ENCODE data around the gene IGSF9. TPM values are rescaled to one million over a fixed set of nuclear protein-coding genes. Genes with fewer than 3 reads are reported as not detected.
A peak's percentile ranks its signal among the peaks of the same experiment; 100 is the strongest.

Gene IGSF9
- total RNA-seq, 5 donors from 2014 or later (not counting 1 experiment from before 2014, with no cell fraction given), result 0.06 to 0.16 (median 0.12) TPM; not detected in 2

DNA sequence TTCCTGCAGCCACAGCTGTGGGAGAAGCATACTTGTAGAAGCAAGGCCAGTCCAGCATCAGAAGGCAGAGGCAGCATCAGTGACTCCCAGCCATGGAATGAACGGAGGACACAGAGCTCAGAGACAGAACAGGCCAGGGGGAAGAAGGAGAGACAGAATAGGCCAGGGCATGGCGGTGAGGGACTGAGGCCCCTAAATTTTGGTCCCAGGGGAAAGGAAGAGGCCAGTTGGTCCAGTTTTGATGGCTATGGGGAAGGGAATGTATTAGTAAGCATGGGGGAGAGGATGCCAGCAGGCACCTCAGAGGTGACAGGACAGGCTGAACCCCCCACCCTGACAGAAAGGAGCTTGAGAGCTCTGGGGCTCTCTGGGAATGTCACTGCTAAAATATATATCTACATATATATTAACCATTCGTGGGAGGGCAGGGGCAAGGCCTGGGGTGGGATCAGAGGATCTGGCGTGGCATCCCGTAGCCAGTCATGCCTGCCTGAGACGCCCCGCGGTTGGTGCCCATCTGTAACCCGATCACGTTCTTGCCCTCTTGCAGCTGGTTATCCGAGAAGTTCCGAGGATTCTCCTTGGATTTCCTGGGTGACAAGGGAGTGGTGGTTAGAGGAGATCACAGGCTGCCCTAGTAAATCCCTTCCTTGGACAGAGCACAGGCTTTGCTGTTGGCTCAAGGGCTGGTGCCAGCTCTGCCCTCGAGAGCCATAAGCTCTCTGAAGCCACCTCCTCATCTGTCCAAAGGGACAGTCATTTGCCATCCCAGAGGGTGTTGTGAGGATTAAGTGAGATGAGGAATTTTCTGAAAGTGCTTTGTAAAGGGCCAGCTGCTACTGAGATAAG, 26.8 kb downstream of the IGSF9 start:
- Histone ChIP-seq H3K27ac (ENCODE audit: low read length) (no peak overlapping the region), H3K4me3 (ENCODE audit: control insufficient read depth in 1 of 2, extremely low read depth in 1 of 2, low read length in 1 of 2) (no peak overlapping the region), H3K27me3 (replicated peaks in 1 of 2; ENCODE audit: control insufficient read depth in 2 of 2, extremely low read depth in 1 of 2, insufficient read depth in 2 of 2, low read length in 1 of 2) (no peaks in the 10 kb centered on the region), H3K4me1 (ENCODE audit: control insufficient read depth in 1 of 2, extremely low read depth in 1 of 2, insufficient read depth in 2 of 2, low read length in 2 of 2) (peaks cover 20 to 73% of the 10 kb centered on the region in 2 experiments), H3K36me3 (ENCODE audit: control insufficient read depth in 2 of 2, extremely low read depth in 1 of 2, insufficient read depth in 1 of 2, low read length in 1 of 2) (peaks cover 18 to 52% of the 10 kb centered on the region in 2 donors), H3K9me3 (no peaks in the 10 kb centered on the region)
- Mint-ChIP-seq H3K4me1 (peaks cover 74 to 87% (median 86%) of the 10 kb centered on the region in 3 donors), H3K4me3 (no peak overlapping the region), H3K36me3 (peaks cover 52% of the 10 kb centered on the region), H3K27ac (peak overlapping the region; percentile 80 to 84), H3K27me3 (no peaks in the 10 kb centered on the region), H3K9me3 (no peaks in the 10 kb centered on the region)
- DNase-seq, result no peak
- ChIA-PET POLR2A (no interaction called here), CTCF (interaction anchor here in 1 of 2 donors (0.5 kb wide), 1 partner anchor 48 kb away, joined by 3 read pairs; no protein-coding TSS in a partner anchor)
- WGBS (ENCODE audit: insufficient coverage), result 93% methylated on average over 9 of the region's 13 CpGs
- ATAC-seq (replicated peaks in 1 of 4), result no peak

DNA sequence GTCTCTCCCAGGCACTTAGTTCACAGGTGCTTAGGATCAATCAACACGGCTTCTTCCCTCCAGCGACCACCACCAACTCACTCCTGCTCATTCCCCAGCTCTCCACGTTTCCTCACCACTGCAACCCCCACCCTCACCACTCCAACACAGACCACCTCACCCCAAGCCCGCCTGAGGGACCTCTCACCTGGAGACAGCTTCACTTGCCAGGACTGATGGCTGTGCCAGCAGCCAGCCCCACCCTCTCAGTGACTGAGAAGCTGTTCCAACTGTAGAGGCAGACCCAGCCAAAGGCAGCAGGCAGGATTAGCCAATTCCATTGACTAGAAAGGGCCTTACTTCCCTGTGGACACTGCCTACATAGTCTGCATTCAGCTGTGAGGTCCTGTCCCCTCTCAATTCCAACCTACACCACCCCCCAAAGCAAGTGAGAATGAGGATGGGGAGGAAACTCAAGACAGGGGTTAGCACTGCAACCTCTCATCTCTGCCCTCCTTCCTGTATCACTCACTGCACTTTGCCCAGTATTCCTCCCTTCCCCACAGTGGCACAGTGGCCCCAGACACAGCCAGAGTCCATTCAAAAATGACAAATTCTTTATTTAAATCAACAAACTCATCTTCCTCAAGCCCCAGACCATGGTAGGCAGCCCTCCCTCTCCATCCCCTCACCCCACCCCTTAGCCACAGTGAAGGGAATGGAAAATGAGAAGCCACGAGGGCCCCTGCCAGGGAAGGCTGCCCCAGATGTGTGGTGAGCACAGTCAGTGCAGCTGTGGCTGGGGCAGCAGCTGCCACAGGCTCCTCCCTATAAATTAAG, 27.7 kb downstream of the IGSF9 start:
- Histone ChIP-seq H3K27me3 (replicated peaks in 1 of 2; ENCODE audit: control insufficient read depth in 2 of 2, extremely low read depth in 1 of 2, insufficient read depth in 2 of 2, low read length in 1 of 2) (no peaks in the 10 kb centered on the region), H3K27ac (ENCODE audit: low read length) (peak overlapping the region; percentile 4), H3K4me1 (ENCODE audit: control insufficient read depth in 1 of 2, extremely low read depth in 1 of 2, insufficient read depth in 2 of 2, low read length in 2 of 2) (peaks cover 17 to 69% of the 10 kb centered on the region in 2 experiments), H3K9me3 (no peaks in the 10 kb centered on the region), H3K36me3 (ENCODE audit: control insufficient read depth in 2 of 2, extremely low read depth in 1 of 2, insufficient read depth in 1 of 2, low read length in 1 of 2) (peaks cover 18 to 52% of the 10 kb centered on the region in 2 donors), H3K4me3 (ENCODE audit: control insufficient read depth in 1 of 2, extremely low read depth in 1 of 2, low read length in 1 of 2) (no peak overlapping the region)
- CTCF ChIA-PET, result no interaction called here
- Mint-ChIP-seq H3K27ac (peak overlapping the region; percentile 80 to 84), H3K27me3 (no peaks in the 10 kb centered on the region), H3K4me1 (peaks cover 74 to 87% (median 86%) of the 10 kb centered on the region in 3 donors), H3K36me3 (peaks cover 49% of the 10 kb centered on the region), H3K4me3 (peak overlapping the region in 1 of 3 donors; percentile 9), H3K9me3 (no peaks in the 10 kb centered on the region)
- ATAC-seq (replicated peaks in 1 of 4) (no peak), DNase-seq (no peak)
- POLR2A ChIA-PET, result no interaction called here
- WGBS (ENCODE audit: insufficient coverage), result 82% methylated on average over 4 of the region's 5 CpGs

DNA sequence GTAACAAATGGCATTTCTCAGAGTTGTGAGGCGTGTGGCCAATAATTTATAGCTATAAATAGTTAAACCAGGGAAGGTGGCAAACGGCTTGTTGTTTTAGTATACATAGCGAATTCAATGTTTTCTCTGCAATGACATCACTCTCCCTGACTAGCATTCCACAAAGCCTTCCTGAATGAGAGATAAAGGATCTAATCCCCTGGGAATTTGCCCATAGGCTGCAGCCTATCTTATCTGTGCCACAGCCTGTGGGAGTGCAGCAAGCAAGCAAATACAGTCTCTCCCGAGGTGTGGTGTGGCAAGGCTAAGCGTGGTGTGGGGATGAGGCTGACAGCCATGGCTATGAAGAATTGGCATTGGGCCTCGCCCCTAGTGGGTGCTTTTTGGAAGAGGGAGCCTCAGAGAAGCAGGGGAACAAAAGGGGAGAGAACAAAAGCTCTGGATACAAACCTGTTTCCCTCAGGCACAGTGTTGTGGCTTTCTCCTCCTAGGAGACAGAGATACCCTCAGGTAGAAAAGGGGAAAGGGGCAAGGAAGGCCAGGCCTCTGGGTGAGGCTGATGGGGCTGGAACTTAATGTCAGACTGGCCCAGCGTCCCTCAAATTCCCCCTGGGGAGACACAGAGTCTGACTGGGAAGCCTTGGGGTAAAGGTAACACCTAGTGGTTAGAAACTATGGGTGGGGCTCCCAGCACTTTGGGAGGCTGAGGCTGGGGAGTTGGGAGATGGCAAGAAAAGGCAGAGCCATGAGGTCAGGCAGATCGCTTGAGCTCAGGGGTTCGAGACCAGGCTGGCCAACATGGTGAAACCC, 29.0 kb downstream of the IGSF9 start:
- Mint-ChIP-seq H3K27me3 (no peaks in the 10 kb centered on the region), H3K4me1 (peaks cover 74 to 87% (median 86%) of the 10 kb centered on the region in 3 donors), H3K36me3 (peaks cover 44% of the 10 kb centered on the region), H3K4me3 (no peak overlapping the region), H3K9me3 (no peaks in the 10 kb centered on the region), H3K27ac (peak overlapping the region; percentile 70 to 84)
- ATAC-seq (replicated peaks in 1 of 4), result no peak
- no peak for DNase-seq
- WGBS (ENCODE audit: insufficient coverage), result 88% methylated on average over 2 of the region's 9 CpGs
- Histone ChIP-seq H3K36me3 (ENCODE audit: control insufficient read depth in 2 of 2, extremely low read depth in 1 of 2, insufficient read depth in 1 of 2, low read length in 1 of 2) (peaks cover 18 to 48% of the 10 kb centered on the region in 2 donors), H3K4me1 (ENCODE audit: control insufficient read depth in 1 of 2, extremely low read depth in 1 of 2, insufficient read depth in 2 of 2, low read length in 2 of 2) (peaks cover 14 to 69% of the 10 kb centered on the region in 2 experiments), H3K27me3 (replicated peaks in 1 of 2; ENCODE audit: control insufficient read depth in 2 of 2, extremely low read depth in 1 of 2, insufficient read depth in 2 of 2, low read length in 1 of 2) (no peaks in the 10 kb centered on the region), H3K4me3 (ENCODE audit: control insufficient read depth in 1 of 2, extremely low read depth in 1 of 2, low read length in 1 of 2) (no peak overlapping the region), H3K27ac (ENCODE audit: low read length) (no peak overlapping the region), H3K9me3 (no peaks in the 10 kb centered on the region)
- POLR2A ChIA-PET, result interaction anchor here in 1 of 2 donors (2.9 kb wide), 1 partner anchor 8 kb away, joined by 16 read pairs; the partner anchor contains the start of gene TAGLN2
- CTCF ChIA-PET, result interaction anchor here in 1 of 2 donors (0.7 to 0.9 kb wide), 2 partner anchors 16 to 119 kb away, joined by 3 read pairs; no protein-coding TSS in a partner anchor

DNA sequence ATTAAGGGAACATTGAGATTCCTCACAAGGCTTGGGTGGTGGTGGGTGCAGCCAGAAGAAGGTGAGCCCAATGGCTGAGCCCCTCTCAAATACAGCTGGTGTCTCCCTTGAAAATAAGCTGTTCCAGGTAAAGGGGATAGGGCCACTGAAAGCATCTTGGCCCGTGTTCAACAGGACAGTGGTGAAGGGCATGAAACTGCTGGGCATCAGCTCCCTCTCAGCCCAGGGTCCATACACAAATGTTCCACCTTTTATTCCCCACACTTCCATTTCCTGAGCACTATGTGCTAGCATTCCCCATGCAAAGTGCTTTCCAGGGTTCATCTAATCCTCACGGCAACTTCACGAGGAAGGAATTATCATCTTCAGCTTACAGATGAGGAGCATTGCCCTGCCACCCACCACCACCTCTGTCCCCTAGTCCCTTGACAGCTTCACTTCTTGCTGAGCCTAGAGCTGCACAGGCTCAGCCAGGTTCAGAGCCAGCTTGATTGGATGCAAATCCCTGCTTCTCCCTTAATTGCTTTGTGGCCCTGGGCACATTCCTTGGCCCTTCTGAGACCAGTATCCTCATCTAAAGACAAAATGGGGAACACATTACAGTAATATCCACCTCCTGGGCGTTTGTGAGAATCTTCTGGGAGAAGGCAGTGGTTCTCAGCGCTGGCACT, 29.7 kb downstream of the IGSF9 start:
- WGBS (ENCODE audit: insufficient coverage), result 95% methylated on average over 3 of the region's 5 CpGs
- CTCF ChIA-PET, result interaction anchor here in 1 of 2 donors (0.9 kb wide), 1 partner anchor 118 kb away, joined by 3 read pairs; no protein-coding TSS in a partner anchor

DNA sequence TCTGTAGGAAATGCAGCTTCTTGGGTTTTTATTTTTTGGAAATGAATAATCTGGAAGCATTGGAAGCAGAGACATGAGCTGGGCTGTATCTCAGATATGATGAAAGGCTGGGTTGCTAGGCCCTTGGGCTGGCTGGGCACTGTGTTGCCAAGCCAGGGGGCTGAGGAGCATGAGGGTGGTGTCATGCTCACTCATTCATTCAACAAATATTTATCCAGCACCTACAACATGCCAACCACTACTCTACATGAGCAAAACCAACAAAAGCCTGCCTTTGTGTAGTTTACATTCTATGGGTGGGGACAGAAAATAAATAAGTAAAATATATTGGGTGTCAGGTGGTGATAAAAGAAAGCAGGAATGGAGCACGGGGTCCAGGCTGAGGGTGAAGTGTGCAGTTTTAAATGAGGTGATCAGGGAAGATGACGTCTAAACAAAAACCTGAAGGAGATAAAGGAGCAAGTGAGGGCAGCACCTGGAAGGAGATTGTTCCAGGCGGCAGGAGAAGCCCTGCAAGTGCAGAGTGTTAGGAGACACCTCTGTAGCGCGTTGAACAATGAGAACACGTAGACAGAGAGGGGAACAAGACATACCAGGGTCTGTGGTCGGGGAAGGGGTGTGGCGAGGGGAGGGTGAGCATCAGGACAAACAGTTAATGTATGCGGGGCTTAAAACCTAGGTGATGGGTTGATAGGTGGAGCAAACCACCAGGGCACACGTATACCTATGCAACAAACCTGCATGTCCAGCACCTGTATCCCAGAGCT, 31.0 kb downstream of the IGSF9 start:
- ATAC-seq (replicated peaks in 1 of 4) (no peak), DNase-seq (no peak)
- 89% methylated on average over 3 of the region's 10 CpGs for WGBS (ENCODE audit: insufficient coverage)
- Mint-ChIP-seq H3K4me3 (peak overlapping the region in 1 of 3 donors; percentile 63), H3K27ac (peak overlapping the region; percentile 78 to 98), H3K9me3 (no peaks in the 10 kb centered on the region), H3K36me3 (peaks cover 30% of the 10 kb centered on the region), H3K27me3 (no peaks in the 10 kb centered on the region), H3K4me1 (peaks cover 73 to 87% (median 86%) of the 10 kb centered on the region in 3 donors)
- H3K4me3 ChIP-seq (ENCODE audit: control insufficient read depth in 1 of 2, extremely low read depth in 1 of 2, low read length in 1 of 2), result no peak overlapping the region
- ChIA-PET CTCF (interaction anchor here in 1 of 2 donors (1.0 kb wide), 1 partner anchor 9 kb away, joined by 4 read pairs; no protein-coding TSS in a partner anchor), POLR2A (interaction anchor here (0.7 to 2.9 kb wide), 3 partner anchors 10 to 1299 kb away, joined by 3 to 16 read pairs (median 3); partner anchors contain the start of gene TAGLN2 (in 1 of the 2))
- no peak overlapping the region for H3K27ac ChIP-seq (ENCODE audit: low read length)
- H3K36me3 ChIP-seq (ENCODE audit: control insufficient read depth in 2 of 2, extremely low read depth in 1 of 2, insufficient read depth in 1 of 2, low read length in 1 of 2), result peaks cover 18 to 29% of the 10 kb centered on the region in 2 donors
- H3K27me3 ChIP-seq (replicated peaks in 1 of 2; ENCODE audit: control insufficient read depth in 2 of 2, extremely low read depth in 1 of 2, insufficient read depth in 2 of 2, low read length in 1 of 2), result no peaks in the 10 kb centered on the region
- no peaks in the 10 kb centered on the region for H3K9me3 ChIP-seq
- peaks cover 28 to 69% of the 10 kb centered on the region in 2 experiments for H3K4me1 ChIP-seq (ENCODE audit: control insufficient read depth in 1 of 2, extremely low read depth in 1 of 2, insufficient read depth in 2 of 2, low read length in 2 of 2)

More for the DNA sequence above, 29.7 kb downstream of the IGSF9 start:
- Histone ChIP-seq H3K4me1 (ENCODE audit: control insufficient read depth in 1 of 2, extremely low read depth in 1 of 2, insufficient read depth in 2 of 2, low read length in 2 of 2) (peaks cover 19 to 69% of the 10 kb centered on the region in 2 experiments), H3K9me3 (no peaks in the 10 kb centered on the region), H3K27ac (ENCODE audit: low read length) (no peak overlapping the region), H3K4me3 (ENCODE audit: control insufficient read depth in 1 of 2, extremely low read depth in 1 of 2, low read length in 1 of 2) (no peak overlapping the region), H3K27me3 (replicated peaks in 1 of 2; ENCODE audit: control insufficient read depth in 2 of 2, extremely low read depth in 1 of 2, insufficient read depth in 2 of 2, low read length in 1 of 2) (no peaks in the 10 kb centered on the region), H3K36me3 (ENCODE audit: control insufficient read depth in 2 of 2, extremely low read depth in 1 of 2, insufficient read depth in 1 of 2, low read length in 1 of 2) (peaks cover 18 to 41% of the 10 kb centered on the region in 2 donors)
- DNase-seq, result no peak
- H3K27me3 Mint-ChIP-seq, result no peaks in the 10 kb centered on the region
- H3K4me1 Mint-ChIP-seq, result peaks cover 74 to 87% (median 86%) of the 10 kb centered on the region in 3 donors
- no peak overlapping the region for H3K4me3 Mint-ChIP-seq
- H3K9me3 Mint-ChIP-seq, result no peaks in the 10 kb centered on the region
- peaks cover 37% of the 10 kb centered on the region for H3K36me3 Mint-ChIP-seq
- H3K27ac Mint-ChIP-seq, result peak overlapping the region; percentile 67 to 70
- POLR2A ChIA-PET, result interaction anchor here in 1 of 2 donors (2.9 kb wide), 1 partner anchor 9 kb away, joined by 16 read pairs; the partner anchor contains the start of gene TAGLN2
- no peak for ATAC-seq (replicated peaks in 1 of 4)
